HG03457 (cell line): ENCODE data around the gene ATP5PO.

Source experiments
- ATAC-seq: cut with Tn5 transposase; IDR thresholded peaks from one replicate; pipeline ENCODE4 v1.9.1; 2021; ENCODE audit warnings: moderate number of reproducible peaks; ENCODE audit not compliant: unreplicated experiment

Gene ATP5PO

GRCh38 chr21:33915368-33916199, at the start of gene ATP5PO:
Gene ATP5PO (minus strand): TSS chr21:33915804. CDS start chr21:33915763, 41 bp downstream.
- ATAC-seq: peak; percentile 94

GRCh38 chr21:33964706-33965325, 49.2 kb upstream of the ATP5PO start:
- ATAC-seq: no peak

GRCh38 chr21:33963848-33964555, 48.4 kb upstream of the ATP5PO start:
- ATAC-seq: no peak

- no peak for ATAC-seq
These were observed 46.7 kb upstream of the ATP5PO start for GRCh38 chr21:33962290-33962689.

- ATAC-seq: no peak
These were observed 45.5 kb upstream of the ATP5PO start for GRCh38 chr21:33961061-33961460.

GRCh38 chr21:33959680-33960079, 44.1 kb upstream of the ATP5PO start:
- ATAC-seq: no peak

GRCh38 chr21:33954395-33954794, 38.8 kb upstream of the ATP5PO start:
- ATAC-seq: no peak

GRCh38 chr21:33951276-33952178, 35.9 kb upstream of the ATP5PO start:
- ATAC-seq: no peak

GRCh38 chr21:33950431-33951079, 35.0 kb upstream of the ATP5PO start:
- no peak for ATAC-seq

- ATAC-seq: peak; percentile 34
These were observed 34.2 kb upstream of the ATP5PO start for GRCh38 chr21:33949516-33950430.

- no peak for ATAC-seq
These were observed 33.4 kb upstream of the ATP5PO start for GRCh38 chr21:33948951-33949444.

- peak; percentile 39 for ATAC-seq
These were observed 32.7 kb upstream of the ATP5PO start for GRCh38 chr21:33948096-33948950.

GRCh38 chr21:33947451-33948095, 32.0 kb upstream of the ATP5PO start:
- peak; percentile 40 for ATAC-seq

- no peak for ATAC-seq
These were observed 30.2 kb upstream of the ATP5PO start for GRCh38 chr21:33945652-33946270.

GRCh38 chr21:33944185-33944763, 28.7 kb upstream of the ATP5PO start:
- ATAC-seq: no peak

GRCh38 chr21:33943293-33943692, 27.7 kb upstream of the ATP5PO start:
- ATAC-seq: no peak

- ATAC-seq: no peak
These were observed 26.8 kb upstream of the ATP5PO start for GRCh38 chr21:33942426-33942825.
